AG09319 (cell line): ENCODE measurements around the gene ADAP1.

Source experiments
- DNase-seq: peaks from one replicate; pipeline ENCODE4 v3.0.0-alpha.2; 2010; ENCODE audit warnings: low read depth; ENCODE audit errors: extremely low read depth
- CTCF ChIP-seq: IDR thresholded peaks from 2 replicates; pipeline ENCODE4 v1.5.1; 2011; ENCODE audit warnings: low read depth, mild to moderate bottlenecking, inconsistent platforms, low read length, moderate library complexity

Gene ADAP1

GRCh38 chr7:956031-956430 is 1.6 kb upstream of the ADAP1 start:
- DNase-seq: no peak
- TF ChIP-seq CTCF: no peak

DNA sequence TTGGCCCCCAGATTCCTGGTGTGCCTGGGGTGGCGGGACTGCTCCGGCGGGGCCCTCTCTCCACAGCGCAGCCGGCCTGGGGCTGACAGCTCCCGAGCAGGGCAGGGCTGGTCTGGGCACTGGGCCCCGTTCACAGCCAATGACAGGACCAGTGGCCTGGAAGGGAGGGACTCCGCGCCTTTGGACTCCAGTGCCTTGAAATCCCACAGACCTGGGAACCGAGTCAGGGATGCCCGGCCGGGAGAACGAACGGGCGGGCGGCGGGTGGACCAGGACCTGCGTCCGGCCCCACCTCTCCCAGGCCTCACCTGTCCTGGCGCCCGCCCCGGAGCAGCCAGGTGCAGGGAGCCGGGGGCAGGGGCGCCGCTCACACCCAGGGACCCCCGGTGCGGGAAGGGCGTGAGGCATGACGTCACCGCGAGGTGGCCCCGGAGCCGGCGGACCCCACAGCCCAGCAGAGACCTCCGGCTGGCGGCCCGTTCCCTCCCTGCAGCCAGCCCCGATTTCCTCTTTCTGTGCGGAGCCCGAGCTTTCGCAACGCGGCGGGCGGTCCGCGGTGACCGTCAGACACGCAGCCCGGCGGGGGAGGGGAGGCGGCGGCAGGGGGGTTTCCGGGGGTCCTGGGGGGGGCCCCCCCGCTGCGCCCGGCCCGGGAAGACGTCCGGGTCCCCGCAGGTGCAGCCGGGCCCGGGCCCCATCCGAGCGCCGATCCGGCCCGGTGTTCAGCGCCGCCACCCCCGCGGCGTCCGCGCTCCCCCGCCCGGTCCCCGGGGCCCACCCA is 743 bp downstream of the ADAP1 start:
- DNase-seq: no peak
- no peak for TF ChIP-seq CTCF

DNA sequence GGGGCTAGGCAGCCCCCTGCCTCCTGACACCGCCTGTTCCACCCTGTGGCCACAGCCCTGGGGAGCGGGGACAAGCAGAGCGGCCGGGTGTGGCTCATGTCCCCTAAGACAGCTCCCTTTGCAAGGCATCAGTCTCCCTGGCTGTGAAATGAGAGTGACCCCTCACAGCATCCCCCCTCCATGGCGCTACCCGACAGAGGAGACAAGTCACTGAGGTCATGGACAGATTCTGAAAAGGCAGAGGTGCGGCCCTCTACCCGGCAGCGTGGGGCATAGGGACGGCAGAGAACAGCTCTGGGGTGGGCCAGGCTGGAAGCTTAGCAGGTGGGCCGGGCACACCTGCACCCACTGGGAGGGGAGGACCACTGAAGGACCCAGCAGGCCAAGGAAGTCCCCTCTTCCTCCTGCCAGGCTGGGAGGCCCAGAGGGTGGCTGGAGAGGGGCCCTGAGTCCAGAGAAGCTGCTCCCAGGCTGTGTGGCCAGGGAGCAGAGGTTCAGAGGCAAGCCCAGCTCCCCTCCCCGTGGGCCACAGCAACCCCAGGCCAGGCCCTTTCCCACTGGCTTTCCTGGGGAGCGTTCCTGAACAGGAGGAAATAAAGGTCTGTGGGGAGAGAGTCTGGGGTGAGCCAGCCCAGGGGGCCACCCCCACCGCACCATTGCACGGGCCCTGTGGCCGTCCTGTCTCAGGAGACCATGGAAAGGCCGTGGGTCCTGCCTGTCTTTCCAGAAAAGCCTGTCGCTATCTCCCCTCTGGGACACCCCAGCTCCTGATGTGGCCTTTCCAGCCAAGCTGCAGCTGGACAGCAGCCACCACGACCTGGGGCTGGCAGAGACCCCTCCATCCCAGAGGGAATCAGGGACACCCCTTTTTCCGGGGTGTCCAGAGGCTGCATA is 1.7 kb downstream of the ADAP1 start:
- no peak for DNase-seq
- no peak for TF ChIP-seq CTCF

DNA sequence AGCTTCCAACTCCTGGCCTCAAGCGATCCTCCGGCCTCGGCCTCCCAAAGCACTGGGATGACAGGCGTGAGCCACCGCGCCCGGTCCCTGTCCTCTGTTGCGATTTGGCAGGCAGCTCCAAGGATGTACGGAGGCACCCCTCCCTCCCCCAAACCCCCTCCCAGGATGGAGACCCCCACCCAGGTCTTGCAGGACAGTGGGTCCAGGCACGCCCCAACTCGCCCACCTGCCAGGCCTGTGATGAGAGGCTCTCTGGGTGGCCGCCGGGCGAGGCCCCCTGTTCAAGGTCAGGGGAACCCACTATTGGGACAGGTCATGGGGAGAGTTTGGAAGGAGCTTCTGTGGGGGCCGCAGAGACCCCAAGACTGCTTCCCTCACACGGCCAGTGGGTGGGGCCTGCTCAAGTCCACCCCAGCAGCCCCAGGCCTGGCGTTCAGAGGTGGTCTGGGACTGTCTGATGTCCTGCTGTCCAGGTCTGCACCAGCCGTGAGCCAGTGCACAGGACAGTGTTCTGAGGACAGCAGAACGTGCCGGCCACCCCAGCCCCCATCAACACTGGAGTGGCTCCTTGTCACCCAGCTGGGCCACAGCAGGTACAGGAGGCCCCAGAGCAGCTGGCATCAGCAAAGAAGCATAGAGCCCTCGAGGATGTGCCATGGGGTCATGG is 2.5 kb downstream of the ADAP1 start:
- TF ChIP-seq CTCF: no peak
- DNase-seq: no peak

DNA sequence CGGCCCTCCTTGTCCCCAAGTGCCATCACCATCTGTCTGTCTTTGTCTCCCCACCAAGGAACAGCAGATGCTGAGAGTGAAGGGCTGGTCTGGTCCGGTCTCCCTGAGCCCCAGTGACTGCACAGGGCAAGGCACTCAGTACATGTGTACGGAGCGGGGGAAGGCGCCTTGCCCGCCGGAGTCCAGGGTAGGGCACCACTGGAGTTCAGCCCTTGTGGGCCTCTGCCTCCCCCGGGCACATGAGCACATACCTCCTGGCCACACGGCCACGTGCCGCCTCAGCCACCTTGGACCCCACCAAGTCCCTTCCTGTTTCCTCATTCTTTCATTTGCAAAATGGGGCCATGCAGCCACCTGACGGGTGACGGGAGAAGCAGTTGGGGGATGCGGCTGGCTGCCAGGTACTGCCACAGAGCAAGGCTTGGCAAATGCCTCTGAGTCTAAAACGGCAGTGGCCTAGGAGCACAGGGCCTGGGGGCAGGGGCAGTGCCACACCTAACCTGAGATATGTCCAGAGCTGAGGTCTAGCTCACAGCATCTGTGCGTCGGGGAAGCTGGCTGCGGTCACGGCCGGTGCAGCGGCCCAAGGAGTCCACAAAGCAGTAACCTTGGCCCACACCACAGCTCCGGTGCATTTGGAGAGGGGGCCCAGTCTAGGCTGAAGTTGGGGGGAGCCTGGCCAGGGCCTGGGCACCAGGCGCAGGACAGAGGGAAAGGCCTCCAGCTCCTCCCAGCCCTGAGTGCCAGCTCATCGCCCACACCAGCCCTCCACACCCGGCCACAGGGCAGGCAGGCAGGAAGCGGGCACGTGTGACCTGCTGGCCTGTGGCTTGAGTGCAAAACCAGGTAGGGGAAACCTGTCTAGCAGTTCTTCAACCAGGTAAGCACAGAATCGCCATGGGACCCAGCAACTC is 5.2 kb downstream of the ADAP1 start:
- no peak for TF ChIP-seq CTCF
- DNase-seq: no peak

DNA sequence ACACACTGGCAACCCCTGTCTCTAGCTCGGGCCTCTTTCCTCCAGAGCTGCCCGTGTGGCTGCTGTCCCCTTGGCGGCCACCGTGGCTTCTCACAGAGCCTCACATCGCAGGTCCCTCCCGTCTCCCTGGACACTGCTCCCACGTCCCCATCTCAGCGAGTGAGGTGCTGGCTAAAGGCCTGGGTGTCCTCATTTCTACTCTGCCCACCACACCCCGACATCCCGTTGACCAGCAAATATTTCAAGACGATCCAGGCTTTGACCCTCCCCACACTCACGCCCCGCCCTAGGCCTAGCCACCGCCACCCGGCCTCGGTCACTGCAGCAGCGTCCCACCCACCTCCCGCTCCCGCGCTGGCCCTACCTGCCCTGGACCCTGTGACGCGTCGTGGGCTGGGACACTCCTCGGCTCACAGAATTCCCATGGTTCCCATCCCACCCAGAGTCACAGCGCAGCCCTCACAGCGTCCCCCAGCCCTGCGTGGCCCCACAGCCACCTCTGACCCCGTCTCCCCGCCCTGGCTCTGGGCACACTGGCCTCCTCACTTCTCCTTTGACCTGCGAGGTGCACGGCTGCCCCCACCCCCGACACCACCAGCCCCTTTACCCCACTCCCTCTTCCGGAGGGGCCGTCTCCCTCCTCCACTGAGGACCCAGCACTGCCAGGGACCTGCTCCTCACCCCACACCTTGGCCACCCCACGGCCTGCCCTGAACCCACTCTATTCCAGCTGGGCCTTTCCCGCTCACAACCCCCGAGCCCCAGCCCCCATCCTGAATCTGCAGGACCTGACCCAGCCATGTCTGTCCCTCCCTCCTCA is 6.9 kb downstream of the ADAP1 start:
- DNase-seq: no peak
- TF ChIP-seq CTCF: no peak
